GM19452 (cell line): Measurements from ENCODE around the gene RAPSN.

Source experiments
- ATAC-seq: cut with Tn5 transposase; IDR thresholded peaks from one replicate; pipeline ENCODE4 v1.9.1; 2021; ENCODE audit not compliant: unreplicated experiment

Gene RAPSN

DNA sequence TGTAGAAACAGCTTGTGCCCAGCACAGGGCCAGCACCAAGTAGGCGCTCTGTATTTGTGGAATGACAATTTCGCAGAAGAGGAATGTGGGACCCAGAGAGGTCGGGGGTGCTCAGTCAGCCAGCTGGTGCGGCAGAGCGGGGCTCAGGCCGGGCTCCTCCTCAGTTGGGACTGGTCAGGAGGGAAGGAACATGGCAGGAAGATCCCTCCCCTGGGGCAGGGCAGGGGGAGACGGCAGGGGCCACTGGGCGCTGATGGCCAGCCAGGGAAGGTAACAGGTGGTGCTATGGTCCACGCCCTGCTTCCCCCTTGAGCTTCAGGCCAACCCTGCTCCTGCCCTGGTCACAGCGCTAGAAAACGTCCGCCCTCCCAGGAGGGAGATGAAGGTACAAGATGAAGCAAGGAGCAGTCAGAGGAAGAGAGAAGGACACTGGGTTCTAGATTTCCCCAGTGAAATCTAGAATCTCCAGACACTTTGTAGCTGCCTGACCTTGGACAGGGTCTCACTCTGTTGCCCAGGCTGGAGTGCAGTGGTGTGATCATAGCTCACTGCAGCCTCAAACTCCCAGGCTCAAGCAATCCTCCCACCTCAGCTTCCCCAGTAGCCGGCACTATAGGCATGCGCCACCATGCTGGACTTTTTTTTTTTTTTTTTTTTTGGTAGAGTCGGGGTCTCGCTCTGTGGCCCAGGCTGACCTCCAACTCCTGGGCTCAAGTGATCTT, 57.1 kb downstream of the RAPSN start:
- ATAC-seq, result no peak

DNA sequence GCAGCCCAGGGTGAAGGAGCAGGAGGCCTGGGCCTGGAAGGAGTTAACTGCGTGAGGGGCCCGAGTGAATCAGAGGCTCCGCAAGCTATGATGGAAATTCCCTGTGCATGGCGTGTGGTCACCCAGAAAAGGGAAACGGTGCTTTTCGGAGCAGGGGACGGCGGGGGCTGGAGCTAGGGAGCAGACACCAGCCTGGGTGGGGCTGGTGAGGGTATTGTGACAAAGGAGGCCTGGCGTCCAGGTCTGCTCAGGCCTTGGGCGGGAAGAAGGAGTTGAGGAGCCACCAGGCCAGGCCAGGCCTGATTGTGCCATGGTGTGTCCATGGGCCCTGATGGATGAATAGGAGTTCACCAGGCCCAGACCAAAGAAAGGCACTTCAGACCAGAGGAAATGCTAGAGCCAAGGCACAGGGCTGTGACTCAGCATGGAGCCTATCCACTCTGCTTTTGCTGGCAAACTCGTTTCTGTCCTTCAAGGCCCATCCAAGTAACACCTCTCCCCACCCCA, 57.8 kb downstream of the RAPSN start:
- ATAC-seq, result no peak

DNA sequence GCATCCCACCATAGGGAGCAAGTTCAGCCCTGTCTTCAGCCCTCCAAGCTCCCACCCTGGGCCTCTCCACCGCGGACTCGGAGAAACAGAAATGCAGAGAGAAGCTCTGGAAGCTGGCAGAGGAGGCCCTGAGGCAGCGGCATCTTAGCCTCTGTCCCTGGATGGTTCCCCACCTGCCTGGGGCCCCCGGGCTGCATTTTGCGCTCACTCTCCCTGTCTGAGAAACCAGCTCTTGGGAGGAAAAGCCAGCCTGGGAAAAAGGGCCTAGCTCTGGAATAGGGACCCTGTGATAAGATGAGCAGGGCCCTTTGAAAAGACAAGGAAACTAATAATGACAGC, 58.5 kb downstream of the RAPSN start:
- ATAC-seq, result no peak

DNA sequence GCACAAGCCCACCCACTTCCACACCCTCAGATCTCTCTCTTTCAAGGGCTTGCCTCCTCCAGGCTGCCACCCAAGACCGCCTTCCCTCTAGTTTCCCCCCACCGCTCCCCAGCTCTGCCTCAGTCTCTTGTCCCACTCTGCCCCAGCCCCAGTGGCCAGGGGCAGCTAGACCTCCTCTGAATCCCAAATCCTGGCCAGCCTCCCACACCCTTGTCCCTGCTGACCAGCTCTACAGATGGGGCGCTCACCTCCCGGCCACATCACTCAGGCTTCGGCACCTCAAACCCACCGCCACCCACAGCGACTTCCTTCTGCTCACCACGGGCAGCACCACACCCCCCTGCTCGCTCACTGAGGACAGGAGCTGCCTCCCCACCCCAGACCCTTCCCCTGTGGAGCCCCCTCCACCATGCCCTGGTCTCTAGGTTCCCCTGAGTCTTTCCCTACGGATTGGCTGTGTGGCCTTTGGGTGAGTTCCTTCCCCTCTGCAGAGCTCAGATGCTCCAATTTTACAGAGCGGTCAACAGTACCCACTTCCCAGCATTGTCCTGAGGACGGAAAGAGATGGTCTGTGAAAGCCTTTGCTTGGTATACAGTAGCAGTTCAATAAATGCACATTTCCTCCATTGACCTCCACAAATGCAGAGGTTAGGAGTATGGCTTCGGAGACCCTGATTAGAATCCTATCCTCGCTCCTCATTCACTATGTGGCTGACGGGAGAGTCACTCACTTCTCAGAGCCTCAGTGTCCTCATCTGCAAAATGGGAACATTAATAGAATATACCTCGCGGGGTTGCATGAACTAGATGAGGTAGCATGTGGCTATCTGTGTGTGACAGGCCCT, 59.1 kb downstream of the RAPSN start:
- no peak for ATAC-seq

DNA sequence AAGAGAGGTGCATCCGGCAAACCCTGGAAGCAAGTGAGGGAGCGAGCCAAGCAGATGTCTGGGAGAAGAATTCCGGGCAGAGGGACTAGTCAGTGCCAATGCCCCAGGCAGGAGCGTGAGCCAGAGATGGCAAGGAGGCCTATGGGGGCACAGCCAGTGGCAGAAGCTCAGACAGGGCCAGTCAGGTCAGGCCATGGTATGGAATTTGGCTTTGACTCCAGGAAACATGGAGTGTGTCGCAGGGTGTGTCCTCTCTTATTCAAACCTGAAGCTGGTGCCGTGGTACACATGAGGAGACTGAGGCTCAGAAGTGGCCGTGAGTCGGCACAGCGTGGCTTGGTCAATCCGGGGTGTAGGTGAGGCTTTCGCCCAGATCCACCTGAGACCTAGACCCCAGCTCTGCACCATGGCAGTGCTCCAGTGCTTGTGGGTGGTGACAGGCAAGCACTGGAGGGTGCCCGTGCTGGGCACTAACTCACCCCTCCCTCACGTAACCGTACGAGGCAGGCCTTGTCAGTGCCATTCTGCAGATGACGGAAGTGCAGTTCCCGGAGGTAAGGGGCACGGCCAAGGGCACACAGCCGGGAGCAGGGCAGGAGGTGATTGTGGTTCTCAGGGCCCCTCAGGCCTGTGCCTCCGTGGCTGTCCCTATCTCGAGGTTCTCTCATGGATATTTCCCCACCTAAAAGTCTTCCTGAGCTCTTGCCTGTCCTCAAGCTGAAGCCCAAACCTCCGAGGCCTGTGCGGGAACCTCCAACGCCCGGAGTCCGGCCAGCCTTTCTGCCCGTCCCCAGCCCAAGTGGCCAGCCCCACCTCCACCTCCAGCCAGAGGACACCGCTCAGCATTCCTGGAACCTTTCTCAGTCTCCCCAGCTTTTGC, 60.0 kb downstream of the RAPSN start:
- no peak for ATAC-seq

DNA sequence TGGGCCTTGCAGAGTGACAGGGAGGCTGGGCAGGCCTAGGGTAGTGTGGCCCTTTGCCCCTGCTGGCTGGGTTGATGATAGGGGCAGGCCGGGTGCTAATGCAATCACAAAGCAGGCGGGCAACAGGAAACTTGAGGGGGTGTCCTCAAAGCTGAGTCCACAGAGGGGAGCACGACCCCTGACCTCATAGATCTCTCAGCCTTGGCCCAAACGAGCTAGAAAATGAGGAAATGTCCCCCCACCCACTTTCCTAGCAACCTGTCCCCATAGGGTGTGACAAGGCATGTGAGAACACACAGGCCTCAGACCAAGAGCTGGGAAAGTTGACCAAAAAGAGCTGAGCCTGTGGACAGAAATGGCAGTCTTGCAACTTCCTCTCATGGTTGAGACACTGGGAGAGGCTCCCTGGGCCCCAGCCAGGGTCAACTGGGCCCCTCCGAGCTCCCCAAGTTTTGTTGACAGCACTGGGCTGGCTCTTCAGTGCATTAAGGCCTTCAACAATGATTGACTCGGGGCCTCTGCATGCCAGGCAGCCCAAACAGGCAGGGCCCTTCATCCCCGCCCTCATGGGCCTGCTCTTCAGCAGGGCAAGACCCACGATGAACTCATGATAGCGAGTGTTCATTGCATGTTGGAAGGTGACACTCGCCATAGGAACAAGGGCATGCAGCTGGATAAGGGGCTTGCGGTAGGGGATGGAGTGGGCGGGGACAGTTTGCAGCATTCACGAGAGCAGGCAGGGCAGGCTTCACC, 60.8 kb downstream of the RAPSN start:
- ATAC-seq, result no peak
